NCI-H2029 (cell line): ENCODE measurements around the gene RBKS.
"Not testable (repeated sequence)": the region's sequence is repeated elsewhere in the genome, so short reads cannot be mapped to it uniquely, and the experiment has no call there.

Source experiments
- DNase-seq: peaks from one replicate; lab custom pipeline; 2025; lab: John Stamatoyannopoulos, UW

The RBKS gene

DNA sequence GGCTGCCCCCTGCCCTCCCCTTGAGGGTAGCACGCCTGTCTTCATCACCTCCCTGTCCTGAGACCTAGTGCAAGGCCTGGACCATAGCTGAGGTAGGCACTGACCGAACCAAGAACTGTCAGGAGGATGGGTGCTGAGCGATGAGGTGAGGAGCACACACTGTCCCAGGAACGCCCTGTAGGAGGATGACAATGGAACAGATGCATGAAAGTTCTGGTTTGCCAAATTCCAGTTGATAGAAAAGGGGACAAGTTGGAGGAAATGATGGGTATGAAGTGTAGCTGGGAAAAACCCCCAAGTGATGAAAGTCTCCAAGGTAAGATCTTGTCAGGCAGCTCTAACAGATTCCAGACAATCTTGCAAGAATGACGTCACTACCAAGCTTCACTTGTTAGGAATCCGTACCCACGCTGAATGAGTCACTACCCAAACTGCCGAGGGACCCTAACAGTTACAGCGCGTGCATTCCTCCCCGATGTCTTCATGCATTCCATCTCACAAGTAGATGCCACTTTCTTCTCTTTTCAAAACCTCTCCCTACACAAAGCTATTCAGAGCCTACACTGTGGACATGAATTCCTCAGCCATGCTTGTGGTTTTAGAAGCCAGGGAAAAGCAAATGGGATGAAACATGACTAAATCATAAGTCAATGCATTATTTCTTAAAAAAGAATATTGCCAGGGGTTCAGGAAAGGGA, 91.1 kb downstream of the RBKS start:
- DNase-seq, result no peak

DNA sequence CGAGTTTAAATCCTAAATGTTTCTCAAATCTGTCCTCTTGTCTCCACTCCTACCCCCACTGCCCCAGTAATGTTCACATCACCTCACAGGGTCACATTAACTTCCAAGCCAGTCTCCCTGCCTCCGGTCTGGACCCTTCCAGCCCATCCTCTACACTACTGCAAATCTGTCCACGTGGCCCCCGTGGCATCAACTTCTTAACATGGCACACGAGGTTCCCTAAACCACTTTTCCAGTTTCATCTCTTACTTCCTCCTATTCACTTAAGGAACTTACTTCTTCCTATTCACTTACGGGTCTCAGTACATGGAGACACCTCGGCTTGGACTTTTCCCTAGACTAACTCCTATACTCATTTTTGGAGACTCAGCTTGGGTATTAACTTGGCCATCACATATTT, 91.7 kb downstream of the RBKS start:
- DNase-seq, result no peak

GRCh38 chr2:27797841-27798240, 92.3 kb downstream of the RBKS start:
- DNase-seq, result no peak

DNA sequence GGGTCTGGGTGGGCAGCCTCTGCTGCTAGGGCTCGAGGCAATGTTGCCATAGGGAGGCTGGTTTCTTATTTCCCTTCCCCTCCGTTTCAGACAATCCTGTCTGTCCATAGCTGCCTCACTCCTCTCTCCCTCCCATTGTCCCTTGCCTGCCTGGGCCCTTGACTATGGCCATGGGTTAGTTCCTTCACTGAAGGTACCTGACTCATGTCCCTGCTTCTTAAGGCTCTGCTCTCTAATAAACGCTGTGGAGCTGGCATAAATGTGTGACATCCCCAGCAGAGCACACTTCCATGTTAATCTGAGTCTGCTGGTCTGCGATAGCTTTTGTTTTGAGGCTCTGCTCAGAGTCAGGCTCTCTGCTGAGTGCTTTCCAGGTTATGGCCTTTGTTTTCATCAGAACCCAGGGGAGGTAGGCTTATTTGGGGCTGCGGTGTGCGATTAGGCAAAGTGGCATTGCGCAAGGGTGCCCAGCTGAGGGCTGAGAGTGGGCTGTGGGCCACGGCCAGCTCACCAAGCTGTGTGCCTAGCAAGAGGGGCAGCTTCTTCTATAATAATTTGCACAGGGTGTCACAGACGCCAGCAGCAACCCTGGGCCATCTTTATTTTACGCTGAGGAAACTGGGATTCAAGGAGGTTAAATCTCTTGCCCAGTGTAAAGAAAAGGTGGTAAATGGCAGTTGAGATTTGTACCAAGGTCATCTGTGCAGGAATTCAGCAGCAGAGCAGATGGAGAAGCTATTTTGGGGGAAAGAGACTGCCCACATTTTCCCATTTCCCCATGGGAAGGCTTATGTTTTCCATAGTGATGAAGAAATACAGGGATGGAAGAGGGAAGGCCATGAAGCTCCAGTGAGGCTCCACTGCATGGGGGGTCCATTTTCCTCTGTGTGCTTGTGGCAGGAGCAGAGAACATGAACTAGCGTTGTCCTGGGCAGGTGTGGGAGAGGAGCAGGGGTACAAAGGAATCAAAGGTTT, 93.1 kb downstream of the RBKS start:
- DNase-seq, result no peak

DNA sequence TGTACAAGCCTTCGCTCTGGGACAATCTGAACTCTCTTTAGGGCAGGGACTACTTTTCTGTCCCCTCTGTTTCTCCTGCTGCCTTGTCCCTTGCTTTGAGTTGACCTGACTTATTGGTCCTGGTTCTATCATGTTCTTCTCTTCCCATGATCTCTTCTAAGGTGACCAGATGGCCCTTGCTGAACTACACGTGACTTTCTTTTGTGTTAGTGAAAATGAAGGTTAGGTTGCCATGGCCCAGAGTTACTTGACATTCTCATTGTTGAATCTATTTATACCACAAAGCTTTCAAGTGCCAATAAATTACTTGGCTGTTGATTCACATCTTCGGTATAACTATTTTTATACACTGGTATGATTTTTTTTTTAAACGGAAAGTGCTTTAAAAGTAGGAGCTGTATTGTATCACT, 94.3 kb downstream of the RBKS start:
- DNase-seq, result no peak

DNA sequence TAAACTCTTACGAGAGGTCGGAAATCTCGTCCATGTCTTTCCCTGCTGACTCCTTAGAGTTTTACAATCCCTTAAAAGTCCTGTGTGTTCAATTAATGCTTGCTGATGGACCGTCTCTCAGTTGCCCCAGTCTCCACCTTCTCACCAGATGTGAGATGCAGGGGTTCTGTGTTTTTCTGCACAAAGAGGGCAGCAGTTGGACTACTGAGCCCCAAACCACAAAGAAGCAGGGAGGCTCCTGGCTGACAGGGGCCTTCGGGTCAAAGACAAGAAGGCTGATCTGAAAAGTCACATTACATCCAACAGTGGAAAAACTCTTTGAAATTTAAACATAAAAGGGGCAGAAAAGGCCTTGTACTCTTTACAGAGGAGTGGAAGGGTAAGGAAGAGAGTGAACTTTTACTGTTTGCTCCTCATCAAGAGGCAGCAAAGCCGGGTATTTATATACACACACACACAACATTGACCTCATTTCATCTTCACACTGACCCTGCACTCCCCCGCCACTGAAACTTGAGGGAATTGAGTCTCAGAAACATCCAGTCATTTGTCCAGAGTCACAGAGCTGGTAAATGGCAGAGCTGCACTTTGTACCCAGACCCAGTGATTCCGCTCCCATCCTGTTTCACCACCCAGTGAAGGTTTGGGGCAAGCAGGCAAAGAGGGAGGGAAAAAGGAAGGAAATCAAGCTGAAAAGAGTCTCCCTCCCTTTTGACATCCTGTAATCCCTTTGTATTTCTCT, 94.9 kb downstream of the RBKS start:
- DNase-seq, result no peak

DNA sequence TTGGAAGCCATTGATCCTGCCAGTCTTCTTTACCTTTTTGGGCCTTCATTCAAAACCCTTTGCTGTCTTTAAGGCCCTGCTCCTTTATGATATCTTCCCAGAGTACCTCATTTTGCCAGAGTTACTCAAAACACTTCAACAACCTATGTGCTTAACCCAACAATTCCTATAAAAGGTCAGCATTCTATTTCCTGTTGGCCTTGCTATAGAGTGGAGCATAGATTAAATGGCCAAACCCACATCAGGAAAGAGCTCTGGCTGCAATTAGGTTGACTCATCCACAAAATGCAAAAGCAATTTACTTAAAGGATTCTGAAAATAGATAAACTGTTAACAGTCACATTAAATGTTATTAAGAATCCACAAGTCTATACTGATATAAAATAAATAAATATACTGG, 97.4 kb downstream of the RBKS start:
- no peak for DNase-seq

DNA sequence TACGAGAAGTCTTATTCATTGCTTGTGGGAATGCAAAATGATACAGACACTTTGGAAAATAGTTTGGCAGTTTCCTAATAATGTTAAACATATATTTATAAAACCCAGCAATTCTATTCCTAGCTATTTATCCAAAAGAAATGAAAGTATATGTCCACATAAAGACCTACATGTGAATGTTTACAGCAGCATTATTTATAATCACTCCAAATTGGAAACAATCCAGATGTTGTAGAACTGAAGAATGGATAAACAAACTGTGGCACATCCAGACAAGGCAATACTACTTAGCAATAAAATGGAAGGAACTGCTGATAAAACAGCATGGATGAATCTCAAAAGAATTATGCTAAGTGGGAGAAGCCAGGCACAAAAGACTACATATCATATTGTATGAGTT, 99.4 kb downstream of the RBKS start:
- no peak for DNase-seq

DNA sequence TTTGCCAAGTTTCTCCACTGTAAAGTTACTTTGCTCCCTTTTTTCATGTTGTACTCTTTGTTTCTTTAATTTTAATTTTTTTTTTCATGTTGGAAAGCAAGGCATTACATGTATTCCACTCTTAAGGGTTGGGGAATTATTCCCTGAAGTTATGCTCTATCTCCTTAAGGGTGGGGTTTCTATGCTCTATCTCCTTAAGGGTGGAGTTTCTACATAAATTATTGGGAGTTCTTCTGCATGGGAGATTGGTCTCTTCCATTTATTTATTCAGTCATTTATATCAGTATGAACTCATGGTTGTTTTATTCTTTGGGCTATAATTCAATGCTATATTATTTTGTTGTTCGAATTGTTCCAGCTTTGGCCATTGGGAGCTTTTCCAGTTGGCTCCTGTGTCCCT, 107.5 kb downstream of the RBKS start:
- no peak for DNase-seq

- no peak for DNase-seq
These were observed 108.7 kb downstream of the RBKS start for GRCh38 chr2:27781496-27781895.

GRCh38 chr2:27779417-27780055, 110.7 kb downstream of the RBKS start:
- no peak for DNase-seq

DNA sequence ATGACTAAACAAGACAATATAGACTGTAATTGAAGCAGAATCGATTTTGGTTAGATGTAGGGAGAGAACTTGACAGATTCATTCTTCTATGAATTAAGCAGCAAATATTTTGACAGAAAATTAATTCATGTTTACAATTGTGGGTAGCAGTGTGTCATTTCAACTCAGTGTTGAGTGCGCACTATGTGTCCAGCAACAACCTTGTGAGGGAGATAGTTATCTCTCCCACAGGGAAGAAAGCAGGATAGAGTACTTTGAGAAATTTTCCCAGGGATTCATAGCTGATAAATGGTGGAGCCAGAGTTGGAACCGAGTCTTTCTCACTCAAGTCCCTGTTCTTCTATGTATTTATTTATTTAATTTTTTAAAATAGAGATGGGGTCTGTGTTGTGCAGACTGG, 113.5 kb downstream of the RBKS start:
- no peak for DNase-seq

DNA sequence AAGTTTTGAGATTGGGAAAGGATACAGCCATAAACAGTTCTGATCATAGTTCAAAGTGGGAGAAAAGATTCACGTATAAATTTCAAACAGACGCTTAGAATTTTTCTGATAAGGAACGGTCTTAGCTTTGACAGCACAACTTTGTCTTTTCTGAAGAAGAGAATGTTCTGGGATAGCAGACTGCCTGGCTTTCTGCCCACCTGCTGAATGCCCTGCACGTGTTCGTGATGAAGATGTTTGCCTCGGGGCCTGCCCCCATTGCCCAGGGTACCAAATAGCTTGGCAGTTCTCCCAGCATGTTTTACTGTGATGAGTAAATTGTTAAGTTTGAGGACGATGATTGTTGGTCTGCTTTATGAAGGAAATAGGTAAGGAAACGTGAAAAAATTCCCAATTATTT, 114.1 kb downstream of the RBKS start:
- DNase-seq, result no peak

DNA sequence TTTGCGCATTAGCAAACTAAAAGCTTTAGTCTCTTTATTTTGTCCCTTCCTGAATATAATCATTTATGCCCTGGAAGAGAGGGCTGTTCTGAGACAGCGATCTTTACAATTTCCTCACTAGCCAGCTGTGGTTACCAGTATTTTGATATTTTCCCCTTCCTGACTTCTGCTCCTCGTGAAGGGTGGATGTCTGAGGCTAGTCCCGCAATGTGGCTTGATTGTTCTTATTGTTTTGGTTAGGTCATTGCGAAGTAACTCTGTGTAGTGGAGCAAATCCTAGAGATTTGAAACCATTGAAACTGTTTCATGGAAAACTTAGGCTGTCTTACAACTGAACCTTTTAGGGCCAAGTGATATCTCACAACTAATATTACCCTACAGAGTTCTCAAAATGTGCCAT, 116.2 kb downstream of the RBKS start:
- DNase-seq, result no peak

GRCh38 chr2:27772804-27773203, 117.4 kb downstream of the RBKS start:
- no peak for DNase-seq

DNA sequence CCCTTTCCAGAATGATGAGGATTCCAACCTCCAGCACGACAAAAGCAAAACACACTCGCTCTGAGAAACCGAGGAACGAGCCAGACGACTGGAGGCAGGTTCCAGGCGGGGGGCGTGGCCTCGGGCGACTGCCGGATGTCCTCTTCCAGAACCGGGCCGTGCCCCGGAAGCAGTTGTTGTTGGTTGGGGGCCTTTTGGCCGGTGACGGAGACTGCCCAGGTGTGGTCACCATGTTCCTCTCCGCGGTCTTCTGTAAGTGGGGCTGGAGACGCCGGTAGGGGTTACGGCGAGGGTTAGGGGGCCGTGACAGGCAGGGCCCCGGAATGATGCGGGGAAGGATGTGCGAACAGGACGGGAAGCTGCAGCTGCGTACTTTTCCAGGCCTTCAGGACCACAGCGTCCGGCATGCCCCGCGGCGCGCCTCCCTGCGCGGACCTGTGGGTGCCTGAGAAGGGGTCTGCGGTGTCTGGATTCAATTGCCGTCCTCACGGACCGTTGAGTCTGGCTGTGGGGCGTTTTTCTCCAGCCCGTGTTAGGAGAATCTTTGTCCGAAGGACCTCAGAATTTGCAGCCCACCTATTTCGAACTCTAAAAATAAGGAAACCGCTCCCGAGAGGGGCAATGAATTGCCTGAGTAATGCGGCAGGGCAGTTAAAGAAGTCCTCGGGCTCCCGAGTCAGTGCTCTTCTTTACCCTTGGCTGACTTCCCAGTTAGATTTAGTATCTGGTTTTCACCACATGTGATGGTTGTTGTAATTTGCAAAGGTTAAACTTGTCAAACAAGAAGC, 118.4 kb downstream of the RBKS start, which contains the start of gene MRPL33:
MRPL33 (plus strand) TSS at position 172 of the 788 bp plus-strand sequence; CDS start at position 231, 59 bp downstream.
- DNase-seq, result peak; percentile 89

DNA sequence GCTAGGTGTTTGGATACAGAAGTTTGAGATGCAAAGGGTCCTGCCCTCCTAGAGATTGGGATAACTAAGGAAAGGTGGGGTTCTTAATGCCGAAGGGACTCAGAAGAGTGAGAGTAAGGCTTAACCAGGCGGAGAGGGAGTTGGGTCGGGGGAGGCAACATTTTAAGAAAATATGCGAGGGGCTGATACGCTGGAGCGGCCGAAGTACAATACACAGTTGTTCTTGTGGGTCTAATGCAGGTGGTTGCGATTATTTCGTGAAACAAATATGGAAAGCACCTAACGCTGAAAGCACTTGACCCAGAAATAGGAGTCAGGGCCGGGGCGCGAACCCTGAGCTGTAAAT, 119.0 kb downstream of the RBKS start:
- DNase-seq, result no peak

DNA sequence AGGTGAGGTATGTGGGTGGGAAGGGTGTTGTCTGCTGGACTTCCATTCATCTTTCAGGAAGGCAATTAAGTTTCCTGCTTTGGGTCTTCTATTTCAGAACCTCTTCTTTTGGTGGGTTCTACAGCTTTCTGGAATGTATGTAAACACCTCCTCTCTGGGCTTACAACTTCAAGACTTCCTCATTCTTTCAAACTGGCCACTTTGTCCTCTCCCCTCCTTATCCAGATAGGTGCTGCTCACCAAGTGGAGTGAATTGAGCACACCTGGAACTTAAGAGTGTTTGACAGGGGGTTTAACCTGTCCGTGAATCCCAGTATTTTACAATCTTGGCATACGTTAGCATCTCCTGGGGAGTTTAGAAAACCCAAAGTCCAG, 123.9 kb downstream of the RBKS start:
- no peak for DNase-seq

DNA sequence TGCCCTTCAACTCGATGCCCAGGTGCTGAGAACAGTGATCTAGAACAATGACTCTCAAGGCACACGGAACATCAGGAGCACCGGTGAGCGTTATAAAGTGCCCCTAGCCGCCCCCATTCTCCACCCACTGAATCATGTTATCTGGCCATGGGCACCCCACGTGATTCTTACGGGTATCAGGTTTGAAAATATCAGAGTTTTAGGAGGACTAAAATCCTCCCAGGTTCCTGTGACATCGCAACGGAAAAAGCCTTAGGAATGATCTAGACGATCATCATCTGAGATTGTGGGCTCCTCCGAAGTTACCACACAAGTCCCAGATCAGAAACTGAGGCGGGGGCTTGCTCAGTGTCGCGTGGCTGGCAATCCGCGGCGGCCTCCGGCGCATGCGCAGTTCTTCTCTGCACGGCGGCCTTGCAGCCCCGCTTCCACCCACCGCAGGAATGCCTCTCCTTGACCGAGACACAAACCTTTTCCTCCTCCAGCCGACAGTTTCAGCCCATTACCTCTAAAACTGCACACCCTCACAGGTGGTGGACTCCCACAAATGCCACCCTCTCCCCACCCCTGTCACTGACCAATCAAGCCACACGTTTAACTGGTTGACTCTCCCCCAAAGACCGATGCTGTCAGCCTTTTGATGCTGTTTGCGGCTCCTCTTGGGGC, 124.4 kb downstream of the RBKS start:
- peak; percentile 17 for DNase-seq

DNA sequence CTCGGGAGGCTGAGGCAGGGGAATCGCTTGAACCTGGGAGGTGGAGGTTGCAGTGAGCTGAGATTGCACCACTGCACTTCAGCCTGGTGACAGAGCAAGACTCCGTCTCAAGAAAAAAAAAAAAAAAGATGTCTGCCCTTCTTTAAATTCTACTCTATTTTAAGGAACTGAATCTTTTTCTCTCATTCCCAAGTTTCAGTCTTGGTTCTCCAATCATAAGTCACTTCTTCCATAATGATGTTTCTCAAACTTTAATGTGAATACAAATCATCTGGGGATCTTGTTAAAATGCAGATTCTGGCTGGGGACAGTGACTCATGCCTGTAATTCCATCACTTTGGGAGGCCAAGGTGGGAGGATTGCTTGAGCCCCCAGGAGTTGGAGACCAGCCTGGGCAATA, 125.7 kb downstream of the RBKS start:
- not testable (repeated sequence) for DNase-seq

DNA sequence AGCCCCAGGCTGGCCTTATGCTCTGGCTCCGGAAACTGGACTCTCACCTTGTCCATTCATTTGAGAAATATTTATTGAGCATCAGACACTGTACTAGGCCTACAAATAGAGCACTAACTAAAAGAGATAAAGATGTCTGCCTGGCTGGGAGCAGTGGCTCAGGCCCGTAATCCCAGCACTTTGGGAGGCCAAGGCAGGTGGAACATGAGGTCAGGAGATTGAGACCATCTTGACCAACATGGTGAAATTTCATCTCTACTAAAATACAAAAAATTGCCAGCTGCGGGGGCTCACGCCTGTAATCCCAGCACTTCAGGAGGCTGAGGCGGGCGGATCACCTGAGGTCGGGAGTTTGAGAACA, 126.3 kb downstream of the RBKS start:
- DNase-seq, result no peak
